Skeletal muscle cell (primary cell): ENCODE results near the gene SYT13.
A peak's percentile ranks its signal among the peaks of the same experiment; 100 is the strongest.

ENCODE experiments used
- DNase-seq: peaks from one replicate; pipeline ENCODE4 v3.0.0-alpha.2; 2010; ENCODE audit warnings: low read depth
- H3K4me3 ChIP-seq: 2 replicates; pipeline ENCODE4 v1.5.1; 2011; ENCODE audit warnings: low read depth, mild to moderate bottlenecking, control low read depth, low read length, moderate library complexity

Gene SYT13

DNA sequence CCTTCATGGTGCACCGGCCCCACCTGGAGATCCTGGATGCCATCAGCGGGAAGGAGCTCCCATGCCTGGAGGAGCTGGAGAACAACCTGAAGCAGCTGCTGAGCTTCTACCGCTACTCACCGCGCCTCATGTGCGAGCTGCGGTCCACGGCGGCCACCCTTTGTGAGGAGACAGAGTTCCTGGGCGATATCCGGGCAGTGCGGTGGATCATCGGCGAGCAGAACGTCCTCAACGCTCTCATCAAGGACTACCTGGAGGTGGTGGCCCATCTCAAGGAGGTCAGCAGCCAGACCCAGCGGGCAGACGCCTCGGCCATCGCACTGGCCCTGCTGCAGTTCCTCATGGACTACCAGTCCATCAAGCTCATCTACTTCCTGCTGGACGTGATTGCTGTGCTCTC, 59.2 kb downstream of the SYT13 start:
- DNase-seq, result no peak
- no peak overlapping the region for H3K4me3 ChIP-seq

DNA sequence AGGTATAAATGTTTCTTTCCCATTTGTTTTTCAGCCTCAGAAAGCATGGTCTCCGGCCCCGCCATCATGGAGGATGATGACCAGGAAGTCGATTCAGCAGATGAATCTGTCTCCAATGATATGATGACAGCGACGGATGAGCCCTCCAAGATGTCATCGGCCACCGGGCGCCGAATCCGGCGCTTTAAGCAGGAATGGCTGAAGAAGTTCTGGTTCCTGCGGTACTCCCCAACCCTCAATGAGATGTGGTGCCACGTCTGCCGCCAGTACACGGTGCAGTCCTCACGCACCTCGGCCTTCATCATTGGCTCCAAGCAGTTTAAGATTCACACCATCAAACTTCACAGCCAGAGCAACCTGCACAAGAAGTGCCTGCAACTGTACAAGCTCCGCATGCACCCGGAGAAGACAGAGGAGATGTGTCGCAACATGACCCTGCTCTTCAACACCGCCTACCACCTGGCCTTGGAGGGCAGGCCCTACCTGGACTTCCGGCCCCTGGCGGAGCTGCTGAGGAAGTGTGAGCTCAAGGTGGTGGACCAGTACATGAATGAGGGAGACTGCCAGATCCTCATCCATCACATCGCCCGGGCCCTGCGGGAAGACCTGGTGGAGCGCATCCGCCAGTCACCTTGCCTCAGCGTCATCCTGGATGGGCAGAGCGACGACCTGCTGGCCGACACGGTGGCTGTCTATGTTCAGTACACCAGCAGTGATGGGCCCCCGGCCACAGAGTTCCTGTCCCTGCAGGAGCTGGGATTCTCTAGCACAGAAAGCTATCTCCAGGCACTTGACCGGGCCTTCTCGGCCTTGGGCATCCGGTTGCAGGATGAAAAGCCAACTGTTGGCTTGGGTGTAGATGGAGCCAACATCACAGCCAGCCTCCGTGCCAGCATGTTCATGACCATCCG, 59.9 kb downstream of the SYT13 start:
- DNase-seq, result no peak
- H3K4me3 ChIP-seq, result no peak overlapping the region

GRCh38 chr11:45225277-45225676, 60.9 kb downstream of the SYT13 start:
- no peak for DNase-seq
- H3K4me3 ChIP-seq, result no peak overlapping the region

GRCh38 chr11:45224766-45225165, 61.4 kb downstream of the SYT13 start:
- DNase-seq, result no peak
- H3K4me3 ChIP-seq, result no peak overlapping the region

GRCh38 chr11:45223496-45223895, 62.6 kb downstream of the SYT13 start:
- H3K4me3 ChIP-seq, result no peak overlapping the region
- no peak for DNase-seq

DNA sequence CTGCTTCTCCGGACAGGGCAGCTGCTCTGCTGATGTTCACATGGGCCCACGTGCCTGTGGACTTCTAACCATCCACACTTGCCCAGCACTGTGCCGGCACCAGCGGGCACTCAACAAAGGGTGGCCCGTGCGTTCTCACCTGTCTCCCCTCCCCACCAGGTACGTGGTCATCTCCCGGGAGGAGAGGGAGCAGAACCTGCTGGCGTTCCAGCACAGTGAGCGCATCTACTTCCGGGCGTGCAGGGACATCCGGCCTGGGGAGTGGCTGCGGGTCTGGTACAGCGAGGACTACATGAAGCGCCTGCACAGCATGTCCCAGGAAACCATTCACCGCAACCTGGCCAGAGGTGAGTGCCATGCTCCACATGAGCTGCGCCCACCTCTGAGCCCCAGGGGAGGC, 66.7 kb downstream of the SYT13 start:
- no peak for DNase-seq
- no peak overlapping the region for H3K4me3 ChIP-seq

- DNase-seq, result no peak
- no peak overlapping the region for H3K4me3 ChIP-seq
These were observed 67.4 kb downstream of the SYT13 start for GRCh38 chr11:45218705-45219104.

- DNase-seq, result no peak
- H3K4me3 ChIP-seq, result no peak overlapping the region
These were observed 68.2 kb downstream of the SYT13 start for GRCh38 chr11:45217991-45218390.

GRCh38 chr11:45216901-45217300, 69.2 kb downstream of the SYT13 start:
- no peak for DNase-seq
- H3K4me3 ChIP-seq, result no peak overlapping the region

DNA sequence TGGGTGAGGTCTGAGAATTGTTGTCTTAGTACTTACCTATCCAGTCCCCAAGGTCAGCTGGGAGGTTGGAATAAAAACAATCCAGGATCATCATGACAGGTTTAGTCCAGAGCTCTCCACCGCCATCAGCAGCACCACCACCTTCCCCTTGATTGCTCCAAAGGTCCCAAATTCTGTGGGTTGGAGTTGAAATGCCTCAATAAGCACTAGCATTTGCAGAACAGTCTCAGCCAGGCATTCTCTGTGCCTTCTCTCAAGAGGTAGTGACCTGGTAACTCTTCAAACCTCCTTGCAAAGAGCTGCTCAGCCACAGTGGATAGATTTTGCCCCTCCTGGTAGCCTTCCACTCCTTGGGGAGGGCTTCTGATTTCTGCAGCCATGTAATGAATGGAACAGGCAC, 70.1 kb downstream of the SYT13 start:
- no peak for DNase-seq
- H3K4me3 ChIP-seq, result no peak overlapping the region

DNA sequence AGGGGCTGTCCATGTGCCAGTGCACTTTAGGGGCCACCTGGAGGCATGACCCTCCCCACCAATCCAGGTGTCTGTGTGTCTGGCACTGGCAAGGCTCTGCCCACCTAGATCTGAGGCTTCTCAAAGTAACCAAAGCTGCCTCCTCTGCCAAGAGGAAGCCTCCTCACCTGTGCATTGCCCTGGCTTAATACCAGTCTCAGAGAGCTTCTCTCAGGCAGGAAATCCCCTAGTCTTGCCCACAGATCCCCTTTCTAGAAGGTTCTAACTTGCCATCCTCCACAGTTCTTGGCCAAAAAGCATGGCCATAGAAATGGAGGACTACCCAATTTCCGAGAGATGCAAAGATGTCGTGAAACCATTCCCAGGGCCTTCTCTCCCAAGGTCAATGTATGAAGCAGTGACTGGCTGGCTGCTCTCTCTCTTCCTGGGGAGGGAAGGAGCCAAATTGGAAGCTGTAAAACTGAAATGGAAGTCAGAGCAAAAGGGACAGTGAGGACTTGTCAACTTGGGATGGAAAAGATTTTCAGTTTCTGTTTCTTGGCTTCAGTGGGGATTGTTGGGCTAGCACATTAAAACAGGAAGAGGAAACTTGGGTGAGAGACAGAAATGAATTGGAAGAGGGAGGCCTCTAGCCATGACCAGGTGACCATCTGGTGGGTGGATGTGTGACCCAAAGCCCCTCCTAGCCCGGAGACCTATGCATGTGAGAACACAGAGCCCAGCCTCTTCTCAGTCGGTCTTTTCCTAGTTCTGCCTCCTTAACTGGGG, 70.9 kb downstream of the SYT13 start:
- H3K4me3 ChIP-seq, result no peak overlapping the region
- no peak for DNase-seq

GRCh38 chr11:45213717-45214116, 72.4 kb downstream of the SYT13 start:
- H3K4me3 ChIP-seq, result no peak overlapping the region
- no peak for DNase-seq

DNA sequence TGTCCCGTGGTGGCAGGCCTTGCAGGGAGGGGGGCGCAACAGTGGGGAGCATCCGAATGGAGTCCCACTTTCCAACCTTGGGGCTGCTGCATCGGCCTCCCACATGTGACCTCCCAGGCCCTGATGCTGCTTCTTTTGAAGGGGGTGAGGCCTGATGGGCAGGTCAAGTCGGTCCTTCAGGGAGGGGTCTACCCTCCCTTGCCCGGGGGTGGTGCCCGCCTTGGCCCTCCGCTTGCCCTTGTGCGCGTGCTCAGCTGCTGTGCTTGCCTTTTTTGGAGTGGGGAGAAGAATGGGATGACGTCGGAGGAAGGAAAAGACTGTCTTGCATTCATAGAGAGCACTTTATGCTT, 72.8 kb downstream of the SYT13 start:
- no peak for DNase-seq
- no peak overlapping the region for H3K4me3 ChIP-seq

GRCh38 chr11:45212566-45213315, 73.4 kb downstream of the SYT13 start:
- no peak overlapping the region for H3K4me3 ChIP-seq
- no peak for DNase-seq

GRCh38 chr11:45211732-45212131, 74.4 kb downstream of the SYT13 start:
- DNase-seq, result no peak
- H3K4me3 ChIP-seq, result no peak overlapping the region

GRCh38 chr11:45210846-45211245, 75.3 kb downstream of the SYT13 start:
- no peak overlapping the region for H3K4me3 ChIP-seq
- DNase-seq, result no peak

GRCh38 chr11:45209891-45210699, 76.0 kb downstream of the SYT13 start:
- peak; percentile 85 for DNase-seq
- H3K4me3 ChIP-seq, result no peak overlapping the region

DNA sequence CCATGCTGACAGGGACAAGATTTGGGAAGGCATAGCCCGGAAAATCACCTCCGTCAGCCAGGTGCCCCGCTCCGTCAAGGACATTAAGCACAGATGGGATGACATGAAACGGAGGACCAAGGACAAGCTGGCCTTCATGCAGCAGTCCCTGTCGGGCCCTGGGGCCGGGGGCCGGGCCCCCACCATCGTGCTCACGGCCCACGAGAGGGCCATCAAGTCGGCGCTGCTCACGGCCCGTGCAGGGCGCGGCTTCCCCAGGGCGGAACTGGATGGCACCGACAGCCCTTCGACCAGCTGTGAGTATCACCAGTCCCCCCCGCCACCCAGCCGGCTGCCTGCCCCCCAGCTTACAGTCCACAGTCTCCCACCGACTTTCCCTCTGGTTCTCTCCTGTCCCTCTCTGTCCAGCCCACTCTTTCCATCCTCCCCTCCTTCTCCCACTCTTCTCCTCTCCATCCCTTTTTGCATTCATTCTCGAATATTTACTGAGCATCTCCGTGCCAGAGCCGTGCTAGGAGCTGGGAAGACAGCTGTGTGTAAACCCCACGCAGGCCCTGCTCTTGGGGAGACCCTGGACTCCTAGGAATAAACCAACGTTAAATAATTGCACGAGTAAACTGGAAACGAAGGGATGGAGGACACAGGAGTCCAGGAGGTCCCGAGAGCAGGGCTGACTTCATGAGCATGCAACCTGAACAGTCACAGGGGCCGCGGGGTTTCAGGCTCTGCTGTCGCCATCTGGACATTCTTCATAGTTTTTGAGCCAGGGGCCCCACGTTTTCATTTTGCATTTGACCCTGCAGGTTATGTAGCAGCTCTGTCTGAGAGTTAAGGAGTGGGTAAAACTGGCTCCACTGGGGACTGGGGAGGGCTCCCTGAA, 76.9 kb downstream of the SYT13 start:
- no peak for DNase-seq
- H3K4me3 ChIP-seq, result no peak overlapping the region
